Stimulated activated CD4-positive, alpha-beta T cell treated with anti-CD3 and anti-CD28 coated beads, Interleukin-4, amount 100 ng/mL, for 1 hour (primary cell): ENCODE results near the gene SLC39A10.
"Not testable (repeated sequence)": the region's sequence is repeated elsewhere in the genome, so short reads cannot be mapped to it uniquely, and the experiment has no call there.

Experiments
- DNase-seq: peaks from one replicate; pipeline ENCODE4 v3.0.0-alpha.2; 2020

Gene SLC39A10

DNA sequence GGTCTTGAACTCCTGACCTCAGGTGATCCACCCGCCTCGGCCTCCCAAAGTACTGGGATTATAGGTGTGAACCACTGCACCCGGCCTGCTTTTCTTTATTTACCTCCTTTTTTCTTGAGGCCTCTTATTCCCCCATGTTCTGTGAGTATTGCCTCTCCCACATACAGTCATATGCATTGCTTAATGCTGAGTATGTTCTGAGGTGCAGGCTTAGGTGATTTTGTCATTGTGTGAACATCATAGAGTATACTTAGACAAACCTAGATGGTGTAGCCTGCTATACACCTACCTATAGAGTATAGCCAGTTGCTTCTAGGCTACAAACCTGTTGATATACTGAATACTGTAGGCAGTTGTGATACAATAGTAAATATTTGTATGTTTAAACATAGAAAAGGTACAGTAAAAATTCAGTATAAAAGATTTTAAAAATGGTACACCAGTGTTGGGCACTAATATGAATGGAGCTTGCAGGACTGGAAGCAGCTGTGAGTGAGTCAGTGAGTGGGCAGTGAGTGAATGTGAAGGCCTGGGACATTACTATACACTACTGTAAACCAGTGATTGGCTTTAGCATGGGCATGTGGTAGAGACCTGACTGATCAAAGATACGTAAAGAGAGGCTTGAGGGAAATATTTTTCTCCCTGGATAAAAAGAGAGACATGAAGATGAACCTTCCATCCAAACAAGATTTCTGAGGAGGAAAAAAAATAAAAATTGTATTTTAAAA lies 17.6 kb downstream of the SLC39A10 start:
- no peak for DNase-seq

DNA sequence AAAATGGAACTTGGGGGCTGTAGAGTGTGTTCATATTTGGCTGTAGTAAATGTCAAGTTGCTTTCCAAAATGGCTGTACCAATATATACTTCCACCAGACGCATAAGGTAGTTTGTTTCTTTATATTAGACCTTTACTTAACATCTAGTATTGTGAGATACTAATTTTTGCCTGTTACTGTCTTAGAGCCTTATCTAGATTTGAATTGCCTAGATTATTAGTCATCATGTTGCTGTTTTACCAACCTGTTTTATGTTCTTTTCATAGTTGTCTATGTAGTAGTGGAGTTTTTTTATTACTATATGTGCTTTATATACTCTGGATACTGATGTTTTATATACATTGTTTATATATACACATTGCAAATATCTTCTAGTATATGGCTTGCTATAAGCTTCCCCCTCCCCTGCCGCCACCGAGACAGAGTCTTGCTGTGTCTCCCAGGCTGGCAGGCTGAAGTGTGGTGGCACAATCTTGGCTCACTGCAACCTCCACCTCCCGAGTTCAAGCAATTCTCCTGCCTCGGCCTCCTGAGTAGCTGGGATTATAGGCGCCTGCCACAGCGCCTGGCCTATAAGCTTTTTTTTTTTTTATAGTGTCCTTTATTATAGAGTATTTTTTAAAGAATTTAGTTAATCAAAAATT lies 18.9 kb downstream of the SLC39A10 start:
- no peak for DNase-seq

DNA sequence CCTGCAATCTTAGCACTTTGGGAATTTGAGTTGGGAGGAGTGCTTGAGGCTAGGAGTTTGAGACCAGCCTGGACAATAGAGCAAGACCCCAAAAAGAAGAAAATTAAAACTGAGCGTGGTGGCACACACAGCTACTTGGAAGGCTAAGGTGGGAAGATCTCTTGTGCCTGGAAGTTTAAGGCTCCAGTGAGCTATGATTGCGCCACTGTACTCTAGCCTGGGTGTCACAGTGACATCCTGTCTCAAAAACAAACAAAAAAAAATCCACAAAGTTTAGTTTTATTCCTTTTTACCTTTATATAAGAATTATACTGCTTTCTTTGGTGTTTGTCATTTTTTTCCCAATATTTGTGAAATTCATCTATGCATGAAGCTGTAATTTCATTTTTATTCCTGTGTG lies 20.3 kb downstream of the SLC39A10 start:
- DNase-seq: no peak

DNA sequence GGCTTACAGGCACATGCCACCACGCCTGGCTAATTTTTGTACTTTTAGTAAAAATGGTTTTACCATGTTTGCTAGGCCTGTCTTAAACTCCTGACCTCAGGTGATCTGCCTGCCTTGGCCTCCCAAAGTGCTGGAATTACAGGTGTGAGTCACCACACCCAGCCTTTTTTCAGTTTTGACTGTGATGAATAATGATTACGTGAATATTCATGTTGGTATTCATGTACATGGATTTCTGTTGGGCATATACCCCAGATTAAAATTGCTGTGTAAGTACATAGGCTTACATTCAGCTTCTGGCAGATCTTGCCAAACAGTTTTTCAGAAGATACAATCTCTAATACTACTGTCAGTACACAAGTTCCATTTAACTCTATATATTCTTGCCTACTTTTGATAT lies 20.9 kb downstream of the SLC39A10 start:
- no peak for DNase-seq

DNA sequence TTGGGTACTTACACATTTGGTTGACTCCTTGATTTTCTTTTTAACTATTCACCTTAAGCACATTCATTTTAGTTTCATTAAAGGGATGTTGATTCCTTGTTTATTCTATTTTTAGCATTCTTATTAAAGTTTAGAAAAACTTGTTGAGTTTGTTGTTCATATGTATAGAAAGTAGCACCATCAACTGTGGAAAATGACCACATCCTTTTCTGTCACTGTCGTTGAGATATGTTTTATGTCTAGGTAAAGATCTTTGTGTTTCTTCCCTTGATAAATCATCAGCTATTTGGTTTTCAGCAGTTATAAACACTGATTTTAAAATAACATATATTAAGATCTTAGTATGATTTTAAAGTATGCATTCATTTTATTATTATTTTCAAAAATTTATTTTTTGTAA lies 25.1 kb downstream of the SLC39A10 start:
- DNase-seq: no peak

DNA sequence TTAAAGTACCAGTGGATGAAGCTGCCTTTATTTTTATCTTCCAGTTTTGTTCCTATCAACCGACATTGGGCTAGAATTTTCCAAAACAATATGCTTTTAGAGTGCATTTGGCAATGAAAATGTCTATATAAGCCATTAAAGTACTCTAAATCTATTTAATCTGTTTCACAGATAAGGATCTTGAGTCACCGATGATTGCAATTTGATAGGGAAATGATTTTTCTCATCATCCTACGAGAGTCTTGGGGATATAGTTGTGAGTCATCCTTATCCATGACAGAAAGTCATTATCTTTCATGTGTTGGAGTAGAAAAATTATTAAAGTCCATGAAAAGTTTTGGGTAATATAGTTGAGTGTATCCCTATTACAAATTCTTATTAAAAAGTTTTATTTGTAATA lies 26.1 kb downstream of the SLC39A10 start:
- no peak for DNase-seq

DNA sequence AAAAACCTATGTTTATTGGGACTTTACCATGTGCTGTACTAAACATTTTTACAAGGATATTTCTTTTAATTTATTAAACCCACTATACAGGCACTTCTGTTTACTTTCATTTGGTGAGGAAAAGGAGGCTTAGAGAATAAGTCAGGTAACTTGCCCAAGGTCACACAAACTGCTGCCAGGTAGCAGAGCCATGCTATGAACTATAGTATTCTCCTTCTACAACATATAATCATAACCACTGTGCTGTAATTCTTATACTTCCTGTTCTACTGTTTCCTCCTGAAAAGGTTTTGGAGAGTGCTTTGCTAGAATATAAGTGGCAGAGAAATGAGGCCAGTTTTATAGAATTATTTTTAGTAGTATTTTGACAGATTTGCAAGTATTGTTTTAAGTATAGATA lies 29.5 kb downstream of the SLC39A10 start:
- DNase-seq: no peak

DNA sequence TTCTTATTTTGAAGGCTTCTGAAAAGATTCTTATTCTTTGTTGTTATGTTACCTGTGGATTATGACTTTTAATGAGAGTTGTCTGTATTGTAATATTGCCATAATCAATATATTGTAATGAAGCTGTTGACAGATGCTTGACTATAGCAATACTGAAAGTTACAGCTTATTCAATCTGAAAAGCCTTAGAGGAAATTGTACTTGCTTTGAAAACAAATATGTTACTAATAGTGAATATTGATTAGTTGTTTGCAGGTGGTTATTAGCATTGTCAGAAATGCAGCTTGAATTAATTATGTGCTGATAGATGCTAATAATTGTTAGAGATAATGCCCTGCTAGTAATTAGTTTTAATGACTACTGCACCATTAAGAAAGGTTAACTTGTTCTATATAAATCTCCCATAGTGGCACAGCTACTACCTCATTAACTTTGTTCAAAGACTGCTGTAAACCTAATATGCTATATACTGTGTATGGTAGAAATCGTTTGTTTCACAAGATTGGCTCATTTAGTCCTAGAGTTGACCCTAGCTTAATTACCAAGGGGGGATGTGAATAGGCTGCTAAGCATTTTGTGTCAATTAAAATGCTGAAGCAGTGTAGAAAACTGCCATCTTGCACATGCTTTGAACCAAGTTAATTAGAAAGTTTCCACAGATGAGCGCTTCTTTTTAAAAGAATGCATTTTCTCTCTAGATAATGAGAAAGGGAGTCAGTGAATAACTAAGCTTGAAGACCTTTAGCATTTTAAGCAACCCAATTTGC lies 30.5 kb downstream of the SLC39A10 start:
- no peak for DNase-seq

DNA sequence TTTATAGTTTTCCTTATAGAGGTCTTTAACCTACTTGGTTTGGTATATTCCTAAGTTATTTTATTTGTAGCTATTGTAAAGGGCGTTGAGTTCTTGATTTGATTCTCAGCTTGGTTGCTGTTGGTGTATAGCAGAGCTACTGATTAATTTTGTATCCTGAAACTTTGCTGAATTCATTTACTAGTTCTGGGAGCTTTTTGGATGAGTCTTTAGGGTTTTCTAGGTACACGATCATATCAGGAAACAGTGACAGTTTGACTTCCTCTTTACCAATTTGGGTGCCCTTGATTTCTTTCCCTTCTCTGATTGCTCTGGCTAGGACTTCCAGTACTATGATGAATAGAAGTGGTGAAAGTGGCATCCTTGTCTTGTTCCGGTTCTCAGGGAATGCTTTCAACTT lies 35.5 kb downstream of the SLC39A10 start:
- DNase-seq: not testable (repeated sequence)

DNA sequence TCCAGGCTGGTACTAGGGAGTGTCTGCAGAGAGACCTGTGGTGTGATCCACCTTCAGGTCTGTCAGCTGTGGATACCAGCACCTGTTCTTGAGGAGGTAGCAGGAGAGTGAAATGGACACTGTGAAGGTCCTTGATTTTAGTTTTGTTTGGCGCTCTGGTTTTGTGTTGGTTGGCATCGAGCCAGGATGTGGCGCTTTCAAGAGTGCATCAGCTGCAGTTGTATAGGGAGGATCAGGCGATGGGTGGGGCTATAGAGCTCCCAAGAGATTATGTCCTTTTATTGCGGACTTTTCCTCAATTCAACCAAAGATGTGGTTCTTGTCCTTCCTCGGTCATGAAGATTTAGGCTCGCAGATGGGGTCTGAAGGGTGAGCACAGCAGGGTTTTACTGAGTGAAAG lies 37.5 kb downstream of the SLC39A10 start:
- no peak for DNase-seq

DNA sequence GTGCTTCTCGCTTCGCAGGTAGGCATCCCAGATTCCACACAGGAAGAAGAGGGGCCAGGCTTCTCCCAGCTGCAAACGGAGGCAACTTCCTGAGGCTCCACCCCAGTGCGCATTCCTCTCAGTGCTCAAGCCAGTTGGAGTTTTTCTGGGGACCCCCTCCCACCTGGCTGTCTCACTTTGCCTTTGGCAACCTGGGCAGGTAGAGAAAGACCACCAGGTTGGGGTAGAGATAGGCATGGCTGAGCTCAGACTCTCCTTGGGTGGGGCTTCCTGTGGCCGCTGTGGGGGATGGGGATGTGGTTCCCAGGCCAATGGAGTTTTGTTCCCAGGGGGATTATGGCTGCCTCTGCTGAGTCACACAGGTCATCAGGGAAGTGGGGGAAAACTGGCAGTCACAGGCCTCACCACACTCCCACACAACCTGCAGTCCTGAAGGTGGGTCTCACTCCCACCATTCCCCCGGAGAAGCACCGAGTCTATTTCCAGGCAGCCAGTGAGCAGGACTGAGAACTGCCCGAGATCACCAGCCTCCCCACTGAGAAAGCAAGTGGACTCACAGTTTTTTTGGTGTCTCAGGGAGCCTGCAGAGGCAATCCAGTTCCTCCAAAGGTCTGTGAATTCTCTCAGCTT lies 38.1 kb downstream of the SLC39A10 start:
- DNase-seq: no peak

DNA sequence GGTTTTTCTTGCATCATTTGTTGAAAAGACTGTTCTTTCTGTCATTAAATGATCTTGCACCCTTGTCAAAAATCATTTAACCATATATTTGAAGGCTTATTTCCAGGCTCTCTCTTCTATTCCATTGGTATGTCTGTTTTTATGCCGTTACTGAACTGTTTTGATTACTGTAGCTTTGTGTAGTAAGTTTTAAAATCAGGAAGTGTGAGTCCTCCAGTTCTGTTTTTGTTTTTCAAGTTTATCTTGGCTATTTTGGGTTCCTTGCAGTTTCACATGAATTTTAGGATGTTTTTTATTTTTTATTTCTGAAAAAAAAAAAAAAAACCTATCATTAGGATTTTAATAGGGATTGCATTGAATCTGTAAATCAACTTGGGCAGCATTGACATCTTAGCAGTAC lies 39.0 kb downstream of the SLC39A10 start:
- no peak for DNase-seq

DNA sequence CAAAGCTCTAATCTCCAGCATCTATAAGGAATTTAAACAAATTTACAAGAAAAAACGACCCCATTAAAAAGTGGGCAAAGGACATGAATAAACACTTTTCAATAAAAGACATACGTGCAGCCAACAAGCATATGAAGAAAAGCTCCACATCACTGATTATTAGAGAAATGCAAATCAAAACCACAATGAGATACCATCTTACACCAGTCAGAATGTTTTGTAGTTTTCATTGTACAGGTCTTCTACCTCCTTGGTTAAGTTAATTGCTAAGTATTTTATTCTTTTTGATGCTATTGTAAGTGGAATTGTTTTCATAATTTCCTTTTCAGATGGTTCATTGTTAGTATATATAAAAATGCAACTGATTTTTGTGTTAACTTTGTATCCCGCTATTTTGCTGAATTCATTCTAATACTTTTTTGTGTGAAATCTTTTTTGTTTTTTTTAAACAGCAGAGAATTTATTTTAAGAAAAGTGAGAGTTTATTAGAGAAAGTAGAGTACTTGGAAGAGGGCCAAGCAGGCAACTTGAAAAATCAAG lies 40.7 kb downstream of the SLC39A10 start:
- DNase-seq: no peak

DNA sequence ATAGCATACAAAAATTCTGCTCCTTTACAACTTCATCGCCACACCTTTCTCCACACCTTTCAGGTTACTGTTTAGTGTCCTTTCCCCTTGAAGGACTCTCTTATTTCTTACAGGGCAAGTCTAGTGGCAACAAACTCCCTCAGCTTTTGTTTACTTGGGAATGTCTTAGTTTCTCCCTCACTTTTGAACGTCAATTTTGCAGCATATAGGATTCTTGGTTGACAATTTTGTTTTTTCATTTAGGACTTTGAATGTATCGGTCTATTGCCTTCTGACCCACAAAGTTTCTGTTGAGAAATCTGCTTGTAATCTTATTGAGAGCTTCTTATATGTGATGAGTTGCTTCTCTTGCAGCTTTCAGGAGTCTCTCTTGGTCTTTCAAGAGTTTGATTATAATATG lies 43.5 kb downstream of the SLC39A10 start:
- no peak for DNase-seq

DNA sequence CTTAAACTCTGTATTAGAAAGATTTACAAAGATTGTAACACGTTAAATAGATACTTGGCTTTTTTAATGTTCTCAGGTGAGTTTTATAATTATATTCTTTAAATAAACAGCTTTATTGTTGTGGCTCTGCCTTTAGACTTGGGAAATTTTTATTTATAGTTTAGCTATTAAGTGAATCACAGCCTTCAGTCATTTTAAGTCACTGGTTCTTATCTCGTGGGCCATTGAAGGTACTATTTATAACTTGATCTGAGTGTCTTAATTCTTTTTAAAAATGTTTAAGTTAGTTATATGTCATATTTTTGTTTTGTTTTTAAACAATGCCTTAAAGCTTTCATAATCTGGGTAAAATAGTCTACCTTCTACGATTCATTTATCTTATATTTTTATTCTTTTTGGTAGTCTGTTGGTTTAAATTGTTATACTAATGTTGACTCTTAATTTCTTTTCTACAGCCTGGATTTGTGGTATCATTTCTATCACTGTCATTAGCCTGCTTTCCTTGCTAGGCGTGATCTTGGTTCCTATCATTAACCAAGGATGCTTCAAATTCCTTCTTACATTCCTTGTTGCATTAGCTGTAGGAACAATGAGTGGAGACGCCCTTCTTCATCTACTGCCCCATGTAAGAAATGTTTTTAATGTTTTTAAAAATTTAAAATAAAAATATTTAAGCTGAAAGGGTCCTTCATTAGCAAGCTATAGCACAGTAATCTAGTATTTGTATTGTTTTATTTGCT lies 49.3 kb downstream of the SLC39A10 start:
- no peak for DNase-seq

DNA sequence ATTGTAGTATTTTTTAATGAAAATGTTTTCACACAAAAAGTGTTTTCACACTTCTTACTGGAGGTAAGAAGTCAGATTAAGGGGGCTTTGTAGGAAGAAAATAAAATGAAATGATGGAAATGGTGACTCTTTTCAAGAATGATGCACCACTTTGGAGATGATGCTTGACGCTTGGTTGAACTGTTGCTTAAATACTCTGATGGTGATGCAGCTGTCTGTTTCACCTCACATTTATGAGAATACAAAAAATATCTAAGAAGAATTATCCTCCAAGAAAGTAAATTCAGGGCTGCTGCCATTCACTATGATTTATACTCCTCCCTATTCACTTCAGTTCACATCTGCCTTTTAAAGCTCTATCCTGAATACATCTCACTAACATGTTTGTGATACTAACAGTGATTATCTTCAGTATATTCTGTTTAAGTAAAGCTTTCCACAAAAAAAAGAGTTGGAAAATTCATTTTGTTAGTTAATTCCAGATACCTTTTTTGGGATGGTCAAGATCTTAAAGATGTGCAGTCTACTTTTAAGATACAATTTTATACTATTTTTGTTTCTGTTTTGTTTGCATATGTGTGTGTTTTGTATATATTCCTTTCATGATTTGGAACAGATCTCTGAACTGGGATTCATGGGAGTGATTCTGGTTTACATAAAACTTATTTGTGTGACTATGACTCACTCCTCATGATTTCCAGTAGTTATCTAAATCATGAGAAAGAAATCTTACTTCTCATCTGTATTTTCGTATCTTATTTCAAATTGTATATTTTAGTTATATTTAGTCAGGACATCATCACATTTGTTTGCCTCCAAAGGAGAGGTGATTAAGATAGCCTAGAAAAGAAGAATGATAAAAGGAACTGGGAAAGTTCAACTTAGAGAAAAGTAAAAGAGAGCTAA lies 53.1 kb downstream of the SLC39A10 start:
- DNase-seq: no peak

DNA sequence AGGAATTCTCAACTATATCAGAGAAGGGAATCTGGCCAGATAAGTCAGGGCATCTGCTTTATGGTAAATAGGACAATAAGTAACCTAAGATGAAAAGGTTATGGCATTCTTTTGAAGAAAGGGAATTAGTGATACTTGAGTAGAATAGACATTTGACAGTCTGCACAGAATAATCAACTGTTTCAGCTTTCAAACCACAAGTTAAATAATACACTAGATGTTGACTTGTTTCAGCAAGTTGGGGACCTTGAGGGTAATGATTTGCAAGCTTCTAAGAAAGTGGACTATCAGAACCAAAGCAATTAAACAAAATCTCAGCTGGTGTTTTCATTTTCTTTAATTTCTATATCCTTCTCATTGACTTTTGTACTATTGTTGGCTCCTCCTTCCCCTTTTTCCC lies 54.5 kb downstream of the SLC39A10 start:
- no peak for DNase-seq

DNA sequence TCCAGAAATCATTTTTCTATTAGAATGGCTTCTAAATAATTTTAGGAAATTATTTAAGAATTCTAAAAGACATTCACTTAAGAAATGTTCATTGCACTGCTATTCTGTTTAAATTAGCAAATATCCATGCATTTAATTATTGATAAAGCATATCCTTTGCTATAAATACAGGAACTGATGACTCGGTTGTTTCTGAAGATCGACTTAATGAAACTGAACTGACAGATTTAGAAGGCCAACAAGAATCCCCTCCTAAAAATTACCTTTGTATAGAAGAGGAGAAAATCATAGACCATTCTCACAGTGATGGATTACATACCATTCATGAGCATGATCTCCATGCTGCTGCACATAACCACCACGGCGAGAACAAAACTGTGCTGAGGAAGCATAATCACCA lies 59.4 kb downstream of the SLC39A10 start:
- DNase-seq: no peak

DNA sequence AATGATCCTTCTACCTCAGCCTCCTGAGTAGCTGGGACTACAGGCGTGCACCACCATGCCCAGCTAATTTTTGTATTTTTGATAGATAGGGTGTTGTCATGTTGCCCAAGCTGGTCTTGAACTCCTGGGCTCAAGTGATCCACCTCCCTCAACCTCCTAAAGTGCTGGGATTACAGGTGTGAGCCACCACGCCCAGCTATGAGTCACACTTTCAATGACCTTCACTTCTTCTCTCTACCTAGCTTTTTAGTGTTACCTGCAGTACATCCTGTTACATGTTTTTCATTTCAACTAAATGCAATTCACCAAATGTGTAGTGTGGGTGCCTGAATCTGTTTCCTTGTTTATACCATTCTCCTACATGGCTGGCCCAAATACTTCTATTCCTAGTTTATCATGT lies 64.0 kb downstream of the SLC39A10 start:
- no peak for DNase-seq

DNA sequence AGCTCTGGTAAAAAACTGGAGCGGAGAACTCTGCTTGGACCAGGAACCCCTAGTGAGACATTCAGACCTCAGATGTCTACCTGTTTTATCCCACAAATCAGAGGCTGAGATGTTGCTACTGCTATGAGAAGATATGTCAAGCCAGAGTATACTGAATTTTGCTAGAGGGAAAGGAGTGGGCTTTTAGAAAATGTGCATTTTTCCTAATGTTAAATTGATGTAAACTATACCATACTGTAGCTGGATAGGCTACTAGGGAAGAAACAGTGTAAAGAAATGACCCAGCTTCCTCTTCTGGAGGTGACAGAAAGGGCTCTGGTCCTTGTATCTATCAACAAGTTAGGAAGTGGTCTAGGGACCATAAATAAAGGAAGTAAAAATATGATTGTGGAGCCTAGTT lies 65.0 kb downstream of the SLC39A10 start:
- no peak for DNase-seq

DNA sequence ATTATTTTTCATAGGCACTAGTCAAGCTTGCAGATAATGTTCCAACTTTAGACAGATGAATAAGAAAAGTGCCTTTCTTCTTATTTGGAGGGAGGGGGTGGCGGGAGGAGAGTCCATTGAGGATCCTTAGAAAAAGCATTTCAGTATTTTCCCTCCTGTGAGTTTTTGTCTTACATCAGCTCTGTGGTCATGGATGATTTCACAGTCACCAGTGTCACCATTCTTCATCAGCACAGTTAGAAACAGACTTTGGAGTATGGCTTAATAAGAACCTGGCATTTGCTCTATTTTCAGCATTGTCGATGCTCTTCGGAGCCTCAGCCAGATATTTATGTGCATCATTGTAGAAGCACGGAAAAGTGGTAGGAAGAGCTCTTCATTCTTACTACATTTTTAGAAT lies 70.1 kb downstream of the SLC39A10 start:
- no peak for DNase-seq

DNA sequence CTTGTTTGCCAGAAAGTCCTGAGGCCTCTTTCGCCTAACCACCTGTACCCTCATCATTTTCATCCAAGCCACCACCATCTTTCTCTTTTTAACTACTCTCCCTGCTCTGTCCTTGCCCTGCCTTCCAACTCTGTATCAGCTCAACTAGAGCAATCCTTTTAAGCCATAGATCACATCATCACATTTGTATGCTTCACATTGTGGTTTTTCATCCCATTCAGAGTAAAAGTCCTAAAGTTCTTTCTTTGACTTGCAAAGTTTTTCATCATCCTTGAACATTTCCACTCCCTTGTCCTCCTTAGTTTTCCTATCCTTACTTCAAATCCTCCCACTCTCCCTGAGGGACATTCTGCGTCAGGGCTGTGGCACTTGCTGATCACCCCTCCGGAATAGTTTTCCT lies 73.9 kb downstream of the SLC39A10 start:
- DNase-seq: no peak
